ENCODE results near the gene SLC16A13.
"Not testable (repeated sequence)": the region's sequence is repeated elsewhere in the genome, so short reads cannot be mapped to it uniquely, and the experiment has no call there.

SLC16A13 gene

GRCh38 chr17:7029659-7030058 is 6.2 kb upstream of the SLC16A13 start:
- DNase-seq (ENCODE audit: low spot score) = no peak

GRCh38 chr17:7034955-7035590 is 742 bp upstream of the SLC16A13 start:
- no peak for DNase-seq (ENCODE audit: low spot score)

GRCh38 chr17:7038025-7038862 is 2.4 kb downstream of the SLC16A13 start:
- no peak for DNase-seq (ENCODE audit: low spot score)

GRCh38 chr17:7039832-7040231 is 4.0 kb downstream of the SLC16A13 start:
- DNase-seq (ENCODE audit: low spot score) = no peak

- DNase-seq (ENCODE audit: low spot score) = no peak
These were observed 6.0 kb downstream of the SLC16A13 start for GRCh38 chr17:7041607-7042500.

GRCh38 chr17:7042501-7043181 is 6.8 kb downstream of the SLC16A13 start:
- no peak for DNase-seq (ENCODE audit: low spot score)

- DNase-seq (ENCODE audit: low spot score) = no peak
These were observed 7.3 kb downstream of the SLC16A13 start for GRCh38 chr17:7043182-7043496.

GRCh38 chr17:7043497-7044198 is 7.8 kb downstream of the SLC16A13 start, which contains the start of gene SLC16A11:
Gene SLC16A11 (minus strand): TSS chr17:7044092. CDS start chr17:7043513, 579 bp downstream.
- DNase-seq (ENCODE audit: low spot score) = no peak

GRCh38 chr17:7045492-7046126 is 9.8 kb downstream of the SLC16A13 start:
- peak; percentile 93 for DNase-seq (ENCODE audit: low spot score)

GRCh38 chr17:7046127-7046724 is 10.4 kb downstream of the SLC16A13 start:
- DNase-seq (ENCODE audit: low spot score) = peak; percentile 83

GRCh38 chr17:7046725-7047397 is 11.0 kb downstream of the SLC16A13 start:
- peak; percentile 86 for DNase-seq (ENCODE audit: low spot score)

- no peak for DNase-seq (ENCODE audit: low spot score)
These were observed 11.8 kb downstream of the SLC16A13 start for GRCh38 chr17:7047566-7047965.

- DNase-seq (ENCODE audit: low spot score) = no peak
These were observed 13.2 kb downstream of the SLC16A13 start for GRCh38 chr17:7048968-7049367.

- not testable (repeated sequence) for DNase-seq (ENCODE audit: low spot score)
These were observed 14.8 kb downstream of the SLC16A13 start for GRCh38 chr17:7050583-7050982.

- no peak for DNase-seq (ENCODE audit: low spot score)
These were observed 20.6 kb downstream of the SLC16A13 start for GRCh38 chr17:7056386-7056785.

GRCh38 chr17:7058831-7059447 is 23.1 kb downstream of the SLC16A13 start:
- no peak for DNase-seq (ENCODE audit: low spot score)

- DNase-seq (ENCODE audit: low spot score) = no peak
These were observed 24.5 kb downstream of the SLC16A13 start for GRCh38 chr17:7060165-7060891.

GRCh38 chr17:7063518-7064094 is 27.8 kb downstream of the SLC16A13 start:
- DNase-seq (ENCODE audit: low spot score) = no peak

All from cerebellar cortex (tissue), 1 donor.